ENCODE data around the gene LITAFD.

Gene LITAFD

GRCh38 chr16:8898660-8899318 is 16.6 kb downstream of the LITAFD start:
- Histone ChIP-seq H3F3A (ENCODE audit: control insufficient read depth, insufficient read depth) (peaks cover 14% of the 10 kb centered on the region), H3K79me2 (ENCODE audit: control insufficient read depth, low read length) (no peaks in the 10 kb centered on the region), H3K9me2 (replicated peaks; ENCODE audit: control insufficient read depth, low read length) (no peaks in the 10 kb centered on the region), H3K27me3 (ENCODE audit: control insufficient read depth, low read length) (no peaks in the 10 kb centered on the region), H3K4me3 (ENCODE audit: low read length) (no peak overlapping the region), H3K4me1 (ENCODE audit: control insufficient read depth, low read length) (peaks cover 18% of the 10 kb centered on the region), H3K9me3 (ENCODE audit: control insufficient read depth, insufficient read depth, low read length) (no peaks in the 10 kb centered on the region), H4K20me1 (ENCODE audit: control insufficient read depth, insufficient read depth, low read depth, low read length) (no peaks in the 10 kb centered on the region), H3K36me3 (ENCODE audit: control insufficient read depth, low read length) (peaks cover 96% of the 10 kb centered on the region), H3K4me2 (ENCODE audit: low read length) (no peak overlapping the region), H3K27ac (ENCODE audit: low read depth, low read length) (no peak overlapping the region)
- TF ChIP-seq EZH2phosphoT487 (IDR thresholded peaks at IDR 0.05; ENCODE audit: borderline replicate concordance, low read length) (no peak), CTCF (IDR thresholded peaks at IDR 0.05; ENCODE audit: low read depth, low read length, poor library complexity, severe bottlenecking) (no peak)

- Histone ChIP-seq H3K4me3 (ENCODE audit: low read length) (no peak overlapping the region), H3K9me3 (ENCODE audit: control insufficient read depth, insufficient read depth, low read length) (no peaks in the 10 kb centered on the region), H3K4me2 (ENCODE audit: low read length) (no peak overlapping the region), H3K79me2 (ENCODE audit: control insufficient read depth, low read length) (no peaks in the 10 kb centered on the region; the same call in 1 of the 2 replicates), H4K20me1 (ENCODE audit: control insufficient read depth, insufficient read depth, low read depth, low read length) (no peaks in the 10 kb centered on the region), H3F3A (ENCODE audit: control insufficient read depth, insufficient read depth) (peaks cover 6% of the 10 kb centered on the region; the same call in 1 of the 2 replicates), H3K4me1 (ENCODE audit: control insufficient read depth, low read length) (peaks cover 7% of the 10 kb centered on the region), H3K36me3 (ENCODE audit: control insufficient read depth, low read length) (peaks cover 93% of the 10 kb centered on the region), H3K27ac (ENCODE audit: low read depth, low read length) (no peak overlapping the region), H3K9me2 (replicated peaks; ENCODE audit: control insufficient read depth, low read length) (no peaks in the 10 kb centered on the region), H3K27me3 (ENCODE audit: control insufficient read depth, low read length) (no peaks in the 10 kb centered on the region)
- no peak for TF ChIP-seq EZH2phosphoT487 (IDR thresholded peaks at IDR 0.05; ENCODE audit: borderline replicate concordance, low read length)
- no peak for TF ChIP-seq CTCF (IDR thresholded peaks at IDR 0.05; ENCODE audit: low read depth, low read length, poor library complexity, severe bottlenecking)
These were observed 17.7 kb downstream of the LITAFD start for GRCh38 chr16:8899709-8900317.

DNA sequence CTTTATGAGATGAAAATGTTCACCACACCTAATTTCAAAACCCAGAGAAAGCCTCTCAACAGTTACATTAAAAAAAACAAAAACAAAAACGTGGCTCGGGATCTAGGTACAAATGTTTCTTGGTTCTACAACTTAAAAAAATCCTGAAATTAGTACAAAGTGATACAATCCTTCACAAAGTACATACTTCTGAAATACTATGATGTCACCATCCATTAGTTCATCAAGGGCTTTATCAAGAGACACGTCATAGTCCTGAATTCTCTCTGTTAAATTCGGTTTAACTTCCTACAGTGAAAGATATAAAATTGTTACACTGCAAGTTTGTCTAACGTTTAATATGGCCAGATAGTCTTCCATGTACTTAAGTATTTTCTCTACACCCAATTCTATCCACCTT is 18.2 kb downstream of the LITAFD start:
- Histone ChIP-seq H3K4me3 (ENCODE audit: low read length) (no peak overlapping the region), H3K9me3 (ENCODE audit: control insufficient read depth, insufficient read depth, low read length) (no peaks in the 10 kb centered on the region), H3K4me2 (ENCODE audit: low read length) (no peak overlapping the region), H3K9me2 (replicated peaks; ENCODE audit: control insufficient read depth, low read length) (no peaks in the 10 kb centered on the region), H3F3A (ENCODE audit: control insufficient read depth, insufficient read depth) (peaks cover 4% of the 10 kb centered on the region; the same call in 1 of the 2 replicates), H3K27me3 (ENCODE audit: control insufficient read depth, low read length) (no peaks in the 10 kb centered on the region), H3K36me3 (ENCODE audit: control insufficient read depth, low read length) (peaks cover 93% of the 10 kb centered on the region), H3K27ac (ENCODE audit: low read depth, low read length) (no peak overlapping the region), H4K20me1 (ENCODE audit: control insufficient read depth, insufficient read depth, low read depth, low read length) (no peaks in the 10 kb centered on the region), H3K79me2 (ENCODE audit: control insufficient read depth, low read length) (no peaks in the 10 kb centered on the region; the same call in 1 of the 2 replicates), H3K4me1 (ENCODE audit: control insufficient read depth, low read length) (peaks cover 2% of the 10 kb centered on the region)
- TF ChIP-seq CTCF (IDR thresholded peaks at IDR 0.05; ENCODE audit: low read depth, low read length, poor library complexity, severe bottlenecking), result no peak
- no peak for TF ChIP-seq EZH2phosphoT487 (IDR thresholded peaks at IDR 0.05; ENCODE audit: borderline replicate concordance, low read length)
